D721Med (cell line): Measurements from ENCODE around the gene GABPB1.

ENCODE experiments used
- DNase-seq: peaks from one replicate; pipeline ENCODE4 v3.0.0; 2011; ENCODE audit warnings: low spot score; ENCODE audit not compliant: insufficient read length
- FAIRE-seq: peaks from 2 replicates; lab custom pipeline; 2011; peaks lifted over from hg19 to GRCh38; lab: Jason Lieb, UNC
- CTCF ChIP-seq: IDR thresholded peaks from 2 replicates; pipeline ENCODE4 v1.5.1; 2012; ENCODE audit warnings: mild to moderate bottlenecking, control low read depth; ENCODE audit not compliant: insufficient read depth; ENCODE audit errors: missing control alignments

Gene GABPB1

GRCh38 chr15:50225938-50226337 lies 129.1 kb downstream of the GABPB1 start:
- no peak for FAIRE-seq
- TF ChIP-seq CTCF: no peak
- DNase-seq: no peak
